ENCODE measurements around the gene RETREG2.

RETREG2 gene

GRCh38 chr2:219210196-219210885 lies 32.3 kb downstream of the RETREG2 start (continued):
- TF ChIP-seq SNAI2 (CRISPR knock-in tag; IDR thresholded peaks at IDR 0.05), result no peak
- no peak for TF ChIP-seq OSR1 (CRISPR knock-in tag; IDR thresholded peaks at IDR 0.05)
- no peak for TF ChIP-seq ARNTL (CRISPR knock-in tag; IDR thresholded peaks at IDR 0.05; ENCODE audit: borderline replicate concordance, low read depth)

- TF ChIP-seq POU6F1 (CRISPR knock-in tag; IDR thresholded peaks at IDR 0.05; ENCODE audit: borderline replicate concordance, low read depth) (no peak), TSHZ2 (CRISPR knock-in tag; IDR thresholded peaks at IDR 0.05) (no peak), ESRRG (CRISPR knock-in tag; IDR thresholded peaks at IDR 0.05) (no peak), OSR1 (CRISPR knock-in tag; IDR thresholded peaks at IDR 0.05) (no peak), SNAI2 (CRISPR knock-in tag; IDR thresholded peaks at IDR 0.05) (no peak)
- ATAC-seq, result no peak
These were observed 32.8 kb downstream of the RETREG2 start for GRCh38 chr2:219210886-219211362.

GRCh38 chr2:219213026-219213415 lies 34.9 kb downstream of the RETREG2 start:
- TF ChIP-seq TSHZ2 (CRISPR knock-in tag; IDR thresholded peaks at IDR 0.05) (no peak), ISL1 (CRISPR knock-in tag; IDR thresholded peaks at IDR 0.05) (no peak), PPARA (CRISPR knock-in tag; IDR thresholded peaks at IDR 0.05; ENCODE audit: borderline replicate concordance) (no peak), ZNF70 (CRISPR knock-in tag; IDR thresholded peaks at IDR 0.05) (no peak), ZFP3 (CRISPR knock-in tag; IDR thresholded peaks at IDR 0.05) (no peak), TCF4 (CRISPR knock-in tag; IDR thresholded peaks at IDR 0.05; ENCODE audit: borderline replicate concordance) (no peak), CSDC2 (CRISPR knock-in tag; IDR thresholded peaks at IDR 0.05) (no peak), ZC3H10 (CRISPR knock-in tag; IDR thresholded peaks at IDR 0.05) (no peak), POU6F1 (CRISPR knock-in tag; IDR thresholded peaks at IDR 0.05; ENCODE audit: borderline replicate concordance, low read depth) (no peak), ZFP30 (CRISPR knock-in tag; IDR thresholded peaks at IDR 0.05) (no peak), OSR1 (CRISPR knock-in tag; IDR thresholded peaks at IDR 0.05) (no peak), GLIS3 (CRISPR knock-in tag; IDR thresholded peaks at IDR 0.05) (no peak), ARNTL (CRISPR knock-in tag; IDR thresholded peaks at IDR 0.05; ENCODE audit: borderline replicate concordance, low read depth) (no peak), ZNF565 (CRISPR knock-in tag; conservative IDR thresholded peaks at IDR 0.05; ENCODE audit: low read depth) (no peak), RARB (CRISPR knock-in tag; IDR thresholded peaks at IDR 0.05) (no peak), SNAI2 (CRISPR knock-in tag; IDR thresholded peaks at IDR 0.05) (no peak)
- ATAC-seq, result no peak

- ATAC-seq, result no peak
- TF ChIP-seq ZC3H10 (CRISPR knock-in tag; IDR thresholded peaks at IDR 0.05) (no peak), ZNF565 (CRISPR knock-in tag; conservative IDR thresholded peaks at IDR 0.05; ENCODE audit: low read depth) (no peak), CSRNP3 (CRISPR knock-in tag; IDR thresholded peaks at IDR 0.05) (no peak), ZFP30 (CRISPR knock-in tag; IDR thresholded peaks at IDR 0.05) (no peak), POU6F1 (CRISPR knock-in tag; IDR thresholded peaks at IDR 0.05; ENCODE audit: borderline replicate concordance, low read depth) (no peak), CSDC2 (CRISPR knock-in tag; IDR thresholded peaks at IDR 0.05) (no peak), CREB5 (CRISPR knock-in tag; IDR thresholded peaks at IDR 0.05; ENCODE audit: low read depth) (no peak)
These were observed 35.5 kb downstream of the RETREG2 start for GRCh38 chr2:219213486-219214071.

Measured in SK-N-SH treated with all-trans-retinoic acid at 6 μM for 48 hours (cell line).